HepG2 (cell line): Measurements from ENCODE around the gene BET1L. TPM values are rescaled to one million over a fixed set of nuclear protein-coding genes. Genes with fewer than 3 reads are reported as not detected.

Experiments
- CREM ChIP-seq, 2 experiments: sonication (generic) in 1 of 2; formaldehyde crosslinking in 1 of 2; IDR thresholded peaks; 2 replicates each; pipeline versions ENCODE4 v1.4.0 to v1.6.1; 2016 to 2020; ENCODE audit warnings: antibody characterized with exemption in 1 of 2, mild to moderate bottlenecking in 1 of 2, missing genetic modification reagents in 1 of 2
- LBX2 ChIP-seq: sonication (generic); formaldehyde crosslinking; IDR thresholded peaks from 2 replicates; pipeline ENCODE4 v1.5.0; 2020; ENCODE audit warnings: missing genetic modification reagents, mild to moderate bottlenecking, borderline replicate concordance
- PITX1 ChIP-seq: sonication (generic); formaldehyde crosslinking; IDR thresholded peaks from 2 replicates; pipeline ENCODE4 v1.5.1; 2020; ENCODE audit warnings: mild to moderate bottlenecking, missing genetic modification reagents
- POLR2AphosphoS2 ChIP-seq: IDR thresholded peaks from 2 replicates; pipeline ENCODE4 v1.6.1; 2011; ENCODE audit warnings: low read depth, low read length, improper control_type of control experiment
- REPIN1 ChIP-seq: sonication (generic); formaldehyde crosslinking; IDR thresholded peaks from 2 replicates; pipeline ENCODE4 v1.8.0; 2022; ENCODE audit warnings: missing genetic modification reagents, low read depth, mild to moderate bottlenecking, borderline replicate concordance
- SMYD3 ChIP-seq: sonication (generic); formaldehyde crosslinking; IDR thresholded peaks from 2 replicates; pipeline ENCODE4 v1.8.1; 2023; ENCODE audit warnings: mild to moderate bottlenecking, missing genetic modification reagents
- TFAP4 ChIP-seq: sonication (generic); IDR thresholded peaks from 2 replicates; pipeline ENCODE4 v1.6.1; 2016; ENCODE audit warnings: low read depth, borderline replicate concordance
- YEATS4 ChIP-seq: sonication (generic); formaldehyde crosslinking; IDR thresholded peaks from 2 replicates; pipeline ENCODE4 v1.4.0; 2020; ENCODE audit warnings: missing genetic modification reagents, borderline replicate concordance
- ZNF232 ChIP-seq: sonication (generic); formaldehyde crosslinking; IDR thresholded peaks from 2 replicates; pipeline ENCODE4 v1.4.0; 2020; ENCODE audit warnings: missing genetic modification reagents, borderline replicate concordance
- ZNF276 ChIP-seq: sonication (generic); formaldehyde crosslinking; IDR thresholded peaks from 2 replicates; pipeline ENCODE4 v1.4.0; 2020; ENCODE audit warnings: mild to moderate bottlenecking, low read depth, missing genetic modification reagents
- polyA plus RNA-seq, 8 experiments: library from polyadenylated mRNA; depleted of rRNA in 3 of 8; stranded (reverse) in 7 of 8; unstranded in 1 of 8; fragments of >200 nt; fragmentation: Illumina TruSeq in 4 of 8; extraction: Trizol in 4 of 8; gene quantifications; 2 replicates each; pipeline versions ENCODE4 v1.2.1 to v1.2.3, GENCODE V29; 2011 to 2016; ENCODE audit warnings: low read depth in 4 of 8, missing spikeins in 1 of 8, mixed read lengths in 1 of 8; ENCODE audit not compliant: insufficient read depth in 1 of 8
- total RNA-seq, 5 experiments: library from RNA; depleted of rRNA; stranded (reverse); fragments of >200 nt; fragmentation: Illumina TruSeq; extraction: Trizol; gene quantifications; 2 replicates each; pipeline ENCODE4 v1.2.3, GENCODE V29; 2016; ENCODE audit warnings: low read depth in 1 of 5
- TF ChIP-seq, protein P1 (sequence below): sonication (generic); formaldehyde crosslinking; IDR thresholded peaks from 2 replicates; pipeline ENCODE4 v1.8.0; 2022; ENCODE audit warnings: mild to moderate bottlenecking, missing genetic modification reagents, moderate library complexity
- TF ChIP-seq, protein P2 (sequence below): IDR thresholded peaks from 2 replicates; pipeline ENCODE4 v1.4.0; 2020; ENCODE audit warnings: mild to moderate bottlenecking, missing genetic modification reagents
- TF ChIP-seq, protein P3 (sequence below): sonication (generic); formaldehyde crosslinking; IDR thresholded peaks from 2 replicates; pipeline ENCODE4 v1.4.0; 2020; ENCODE audit warnings: low read depth, mild to moderate bottlenecking, missing genetic modification reagents
- TF ChIP-seq, protein P4 (sequence below): sonication (generic); formaldehyde crosslinking; conservative IDR thresholded peaks from 2 replicates; pipeline ENCODE4 v1.8.1; 2023; ENCODE audit warnings: missing genetic modification reagents

Gene BET1L
- total and polyA plus RNA-seq, 2 of the 13 experiments (the other 11 are each of a cell fraction or from before 2014, with no cell fraction given): 26.2 to 59.6 TPM

DNA sequence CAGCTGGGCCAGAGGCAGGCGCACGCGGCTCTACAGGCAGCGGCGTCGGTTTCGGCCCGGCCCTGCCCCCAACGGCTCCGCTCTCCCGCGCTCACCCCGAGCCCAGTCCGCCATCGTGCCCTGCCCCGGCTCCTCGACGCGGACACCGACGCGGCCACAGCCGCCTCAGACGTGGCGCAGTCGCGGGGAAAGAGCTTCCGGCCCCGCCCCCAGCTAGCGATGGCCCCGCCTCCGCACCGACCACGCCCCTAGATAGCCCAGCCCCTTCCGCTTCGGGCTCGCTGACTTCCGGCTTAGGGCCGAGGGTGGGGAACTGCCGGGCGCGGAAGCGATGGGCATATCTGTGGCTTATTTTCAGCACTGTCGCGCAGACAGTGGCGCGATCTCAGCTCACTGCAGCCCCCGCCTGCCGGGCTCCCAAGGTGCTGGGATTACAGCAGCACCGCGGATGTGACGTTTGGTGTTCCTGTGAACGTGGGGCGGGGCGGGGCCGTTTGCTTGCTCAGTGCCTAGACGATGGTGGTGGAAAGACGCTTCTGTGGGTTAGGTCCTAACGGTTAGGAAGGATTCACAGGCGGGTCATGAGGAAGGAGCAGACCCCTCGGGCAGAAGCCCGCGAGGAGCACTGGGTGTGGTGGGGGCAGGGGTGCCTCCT, at the start of gene BET1L, which contains the start of gene RIC8A (continued):
- TF ChIP-seq ZNF276 (CRISPR knock-in tag) (0 out of 2 replicates have a peak, but pooled peaks have one; percentile 71), SMYD3 (no peak), ZNF232 (CRISPR knock-in tag) (peak; percentile 31; the same call in 1 of the 2 replicates), CREM (IDR thresholded peaks at IDR 0.05) (peak; percentile 85), CREM (CRISPR knock-in tag; IDR thresholded peaks at IDR 0.05) (no peak), LBX2 (peak; percentile 66; the same call in 1 of the 2 replicates), YEATS4 (CRISPR knock-in tag) (peak; percentile 96), REPIN1 (CRISPR knock-in tag) (peak; percentile 66; the same call in 1 of the 2 replicates), PITX1 (no peak), TFAP4 (no peak), POLR2AphosphoS2 (peak; percentile 76; the same call in 1 of the 2 replicates)
- TF ChIP-seq, protein P1, sequence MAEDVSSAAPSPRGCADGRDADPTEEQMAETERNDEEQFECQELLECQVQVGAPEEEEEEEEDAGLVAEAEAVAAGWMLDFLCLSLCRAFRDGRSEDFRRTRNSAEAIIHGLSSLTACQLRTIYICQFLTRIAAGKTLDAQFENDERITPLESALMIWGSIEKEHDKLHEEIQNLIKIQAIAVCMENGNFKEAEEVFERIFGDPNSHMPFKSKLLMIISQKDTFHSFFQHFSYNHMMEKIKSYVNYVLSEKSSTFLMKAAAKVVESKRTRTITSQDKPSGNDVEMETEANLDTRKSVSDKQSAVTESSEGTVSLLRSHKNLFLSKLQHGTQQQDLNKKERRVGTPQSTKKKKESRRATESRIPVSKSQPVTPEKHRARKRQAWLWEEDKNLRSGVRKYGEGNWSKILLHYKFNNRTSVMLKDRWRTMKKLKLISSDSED (CRISPR knock-in tag): peak; percentile 90; the same call in 1 of the 2 replicates
- TF ChIP-seq, protein P2, sequence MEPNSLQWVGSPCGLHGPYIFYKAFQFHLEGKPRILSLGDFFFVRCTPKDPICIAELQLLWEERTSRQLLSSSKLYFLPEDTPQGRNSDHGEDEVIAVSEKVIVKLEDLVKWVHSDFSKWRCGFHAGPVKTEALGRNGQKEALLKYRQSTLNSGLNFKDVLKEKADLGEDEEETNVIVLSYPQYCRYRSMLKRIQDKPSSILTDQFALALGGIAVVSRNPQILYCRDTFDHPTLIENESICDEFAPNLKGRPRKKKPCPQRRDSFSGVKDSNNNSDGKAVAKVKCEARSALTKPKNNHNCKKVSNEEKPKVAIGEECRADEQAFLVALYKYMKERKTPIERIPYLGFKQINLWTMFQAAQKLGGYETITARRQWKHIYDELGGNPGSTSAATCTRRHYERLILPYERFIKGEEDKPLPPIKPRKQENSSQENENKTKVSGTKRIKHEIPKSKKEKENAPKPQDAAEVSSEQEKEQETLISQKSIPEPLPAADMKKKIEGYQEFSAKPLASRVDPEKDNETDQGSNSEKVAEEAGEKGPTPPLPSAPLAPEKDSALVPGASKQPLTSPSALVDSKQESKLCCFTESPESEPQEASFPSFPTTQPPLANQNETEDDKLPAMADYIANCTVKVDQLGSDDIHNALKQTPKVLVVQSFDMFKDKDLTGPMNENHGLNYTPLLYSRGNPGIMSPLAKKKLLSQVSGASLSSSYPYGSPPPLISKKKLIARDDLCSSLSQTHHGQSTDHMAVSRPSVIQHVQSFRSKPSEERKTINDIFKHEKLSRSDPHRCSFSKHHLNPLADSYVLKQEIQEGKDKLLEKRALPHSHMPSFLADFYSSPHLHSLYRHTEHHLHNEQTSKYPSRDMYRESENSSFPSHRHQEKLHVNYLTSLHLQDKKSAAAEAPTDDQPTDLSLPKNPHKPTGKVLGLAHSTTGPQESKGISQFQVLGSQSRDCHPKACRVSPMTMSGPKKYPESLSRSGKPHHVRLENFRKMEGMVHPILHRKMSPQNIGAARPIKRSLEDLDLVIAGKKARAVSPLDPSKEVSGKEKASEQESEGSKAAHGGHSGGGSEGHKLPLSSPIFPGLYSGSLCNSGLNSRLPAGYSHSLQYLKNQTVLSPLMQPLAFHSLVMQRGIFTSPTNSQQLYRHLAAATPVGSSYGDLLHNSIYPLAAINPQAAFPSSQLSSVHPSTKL (CRISPR knock-in tag): peak; percentile 29; the same call in 1 of the 2 replicates
- TF ChIP-seq, protein P3, sequence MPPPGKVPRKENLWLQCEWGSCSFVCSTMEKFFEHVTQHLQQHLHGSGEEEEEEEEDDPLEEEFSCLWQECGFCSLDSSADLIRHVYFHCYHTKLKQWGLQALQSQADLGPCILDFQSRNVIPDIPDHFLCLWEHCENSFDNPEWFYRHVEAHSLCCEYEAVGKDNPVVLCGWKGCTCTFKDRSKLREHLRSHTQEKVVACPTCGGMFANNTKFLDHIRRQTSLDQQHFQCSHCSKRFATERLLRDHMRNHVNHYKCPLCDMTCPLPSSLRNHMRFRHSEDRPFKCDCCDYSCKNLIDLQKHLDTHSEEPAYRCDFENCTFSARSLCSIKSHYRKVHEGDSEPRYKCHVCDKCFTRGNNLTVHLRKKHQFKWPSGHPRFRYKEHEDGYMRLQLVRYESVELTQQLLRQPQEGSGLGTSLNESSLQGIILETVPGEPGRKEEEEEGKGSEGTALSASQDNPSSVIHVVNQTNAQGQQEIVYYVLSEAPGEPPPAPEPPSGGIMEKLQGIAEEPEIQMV (CRISPR knock-in tag): no peak; the same call in 1 of the 2 replicates
- TF ChIP-seq, protein P4, sequence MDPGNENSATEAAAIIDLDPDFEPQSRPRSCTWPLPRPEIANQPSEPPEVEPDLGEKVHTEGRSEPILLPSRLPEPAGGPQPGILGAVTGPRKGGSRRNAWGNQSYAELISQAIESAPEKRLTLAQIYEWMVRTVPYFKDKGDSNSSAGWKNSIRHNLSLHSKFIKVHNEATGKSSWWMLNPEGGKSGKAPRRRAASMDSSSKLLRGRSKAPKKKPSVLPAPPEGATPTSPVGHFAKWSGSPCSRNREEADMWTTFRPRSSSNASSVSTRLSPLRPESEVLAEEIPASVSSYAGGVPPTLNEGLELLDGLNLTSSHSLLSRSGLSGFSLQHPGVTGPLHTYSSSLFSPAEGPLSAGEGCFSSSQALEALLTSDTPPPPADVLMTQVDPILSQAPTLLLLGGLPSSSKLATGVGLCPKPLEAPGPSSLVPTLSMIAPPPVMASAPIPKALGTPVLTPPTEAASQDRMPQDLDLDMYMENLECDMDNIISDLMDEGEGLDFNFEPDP (CRISPR knock-in tag): no peak
